8988T (cell line): ENCODE data around the gene NPAS3.

Experiments
- DNase-seq: peaks from one replicate; pipeline ENCODE4 v3.0.0; 2011

The NPAS3 gene

DNA sequence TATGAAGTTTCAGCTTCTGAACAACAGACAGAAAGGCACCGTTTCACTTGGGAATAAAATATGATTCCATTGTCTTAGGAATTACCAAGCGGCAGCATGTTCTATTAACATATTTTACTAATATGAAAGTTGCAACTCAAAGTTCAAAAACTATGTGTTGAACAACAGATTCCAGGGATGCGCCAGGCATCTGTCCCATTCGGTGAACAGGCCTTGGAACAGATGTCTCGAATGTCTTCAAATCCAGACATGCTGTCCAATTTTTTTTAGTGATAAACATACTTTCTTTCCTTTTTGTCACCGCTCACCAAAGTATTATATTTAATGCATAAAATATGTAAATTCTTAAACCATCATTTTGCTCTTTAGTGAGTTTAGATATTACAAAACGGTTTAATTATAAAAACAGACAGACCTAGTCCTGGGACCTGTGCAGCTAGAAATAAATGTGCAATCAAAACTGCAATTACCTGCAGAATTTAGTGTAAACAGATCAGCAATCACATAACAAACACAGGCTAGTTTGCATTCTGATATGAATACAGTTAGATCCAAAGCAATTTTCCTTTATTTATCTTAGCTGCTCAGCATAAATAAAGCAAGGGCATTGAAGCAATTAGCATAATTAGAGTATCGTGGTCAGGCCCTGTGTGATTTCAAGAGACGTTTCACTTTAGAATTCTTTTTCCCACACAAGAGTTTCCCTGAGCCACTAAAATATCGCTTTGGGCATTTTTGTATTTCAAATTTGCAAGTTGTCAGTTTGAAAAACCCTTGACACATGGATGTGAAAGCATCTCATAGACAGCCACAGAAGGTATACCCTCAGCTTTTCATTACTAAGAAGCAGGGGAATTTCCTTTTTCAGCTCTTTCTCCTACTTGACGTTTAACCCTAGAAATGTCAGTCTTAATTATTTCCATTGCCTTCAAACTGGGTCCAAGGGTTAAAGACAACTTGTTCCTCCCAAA is 591.4 kb downstream of the NPAS3 start:
- no peak for DNase-seq

DNA sequence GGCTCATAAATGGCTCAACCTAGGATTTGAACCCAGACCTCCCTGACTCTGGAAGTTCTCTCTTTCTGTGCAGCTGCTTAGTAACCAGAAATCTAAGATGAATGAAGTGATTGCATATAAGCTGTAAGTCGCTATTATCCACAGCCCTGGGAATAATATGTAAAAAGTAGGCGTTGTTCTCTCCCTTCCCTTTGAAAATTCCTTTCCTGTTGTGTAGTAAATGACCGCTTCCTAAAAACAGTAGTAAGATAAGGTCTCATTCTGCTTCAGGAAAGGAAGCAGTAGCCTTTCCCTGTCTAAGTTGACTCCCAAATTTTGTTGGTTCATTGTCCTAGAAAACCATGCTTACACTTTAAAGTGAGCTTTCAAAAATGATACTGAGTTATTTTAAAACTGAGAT is 593.9 kb downstream of the NPAS3 start:
- no peak for DNase-seq

DNA sequence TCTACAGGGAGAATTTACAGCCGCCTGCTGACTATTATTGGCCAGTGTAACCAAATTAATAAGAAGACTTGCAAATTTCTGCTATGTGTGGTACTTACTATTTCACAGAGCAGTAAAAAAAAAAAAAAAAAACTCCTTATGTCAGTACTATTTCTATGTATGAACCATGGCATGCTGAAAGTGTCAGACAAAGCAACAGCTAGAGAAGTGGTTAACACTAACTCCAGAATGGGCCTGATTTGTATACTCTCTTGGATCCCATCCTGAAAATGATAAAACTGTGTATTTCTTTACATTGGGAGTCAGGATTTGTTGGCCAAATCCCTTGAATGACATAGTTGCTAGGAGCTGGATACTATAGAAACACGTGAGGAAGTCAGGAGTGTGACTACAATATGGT is 595.4 kb downstream of the NPAS3 start:
- no peak for DNase-seq

DNA sequence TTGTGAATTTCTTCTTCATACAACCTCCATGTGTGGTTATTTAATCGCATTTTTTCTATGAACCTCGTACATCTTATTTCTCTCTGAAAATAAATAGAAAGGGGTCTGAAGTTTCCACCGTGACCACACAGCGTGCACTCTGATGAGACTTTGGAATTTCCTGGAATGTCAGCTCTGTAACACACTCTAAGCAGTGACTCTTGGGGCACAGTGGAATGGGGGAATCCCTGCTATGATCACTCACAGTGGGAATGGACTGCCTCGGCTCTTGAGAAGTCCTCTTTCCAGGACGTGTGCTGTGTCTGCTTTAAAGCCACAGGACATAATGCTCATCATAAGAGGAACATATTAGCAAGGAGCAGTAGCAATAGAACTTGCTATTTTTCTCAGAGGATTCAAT is 596.0 kb downstream of the NPAS3 start:
- no peak for DNase-seq

DNA sequence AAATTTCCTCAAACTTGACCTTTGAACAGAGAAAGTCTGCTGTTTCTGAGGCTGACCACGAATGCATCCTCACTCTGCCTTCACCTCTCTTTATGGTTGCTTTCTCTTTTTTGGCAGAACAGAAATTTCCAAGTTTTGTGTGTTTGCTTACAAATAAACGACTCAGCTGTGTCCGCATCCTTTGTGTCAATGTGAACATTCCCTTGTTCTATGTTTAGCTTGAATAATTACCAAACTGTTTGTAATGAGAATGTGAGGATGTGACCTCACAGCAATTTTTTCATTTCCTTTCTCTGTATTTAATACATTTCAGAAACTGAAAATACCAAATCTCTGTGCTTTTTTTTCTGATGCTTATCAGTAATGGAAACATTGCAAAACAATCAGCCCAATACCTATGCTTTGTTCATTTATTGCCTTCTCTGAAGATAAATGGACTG is 601.3 kb downstream of the NPAS3 start:
- DNase-seq, result no peak

DNA sequence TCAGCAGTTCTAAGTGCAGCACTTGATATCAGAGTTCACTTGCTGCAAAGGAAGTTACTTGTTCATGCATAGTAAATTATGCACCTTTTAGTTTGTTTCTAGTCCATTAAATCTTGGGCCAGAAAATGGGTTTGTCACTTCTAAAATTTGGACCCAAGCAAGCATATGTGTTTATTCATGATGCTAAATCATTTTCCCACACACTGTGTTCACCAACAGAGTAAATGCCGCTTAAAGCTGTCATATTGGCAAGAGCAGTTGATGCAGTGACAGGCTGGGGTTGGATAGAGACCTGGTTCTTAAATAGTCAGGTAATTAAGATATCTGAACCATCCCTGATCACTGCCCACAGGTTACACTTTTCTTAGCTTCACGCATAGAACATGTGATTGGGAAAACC is 602.5 kb downstream of the NPAS3 start:
- no peak for DNase-seq

DNA sequence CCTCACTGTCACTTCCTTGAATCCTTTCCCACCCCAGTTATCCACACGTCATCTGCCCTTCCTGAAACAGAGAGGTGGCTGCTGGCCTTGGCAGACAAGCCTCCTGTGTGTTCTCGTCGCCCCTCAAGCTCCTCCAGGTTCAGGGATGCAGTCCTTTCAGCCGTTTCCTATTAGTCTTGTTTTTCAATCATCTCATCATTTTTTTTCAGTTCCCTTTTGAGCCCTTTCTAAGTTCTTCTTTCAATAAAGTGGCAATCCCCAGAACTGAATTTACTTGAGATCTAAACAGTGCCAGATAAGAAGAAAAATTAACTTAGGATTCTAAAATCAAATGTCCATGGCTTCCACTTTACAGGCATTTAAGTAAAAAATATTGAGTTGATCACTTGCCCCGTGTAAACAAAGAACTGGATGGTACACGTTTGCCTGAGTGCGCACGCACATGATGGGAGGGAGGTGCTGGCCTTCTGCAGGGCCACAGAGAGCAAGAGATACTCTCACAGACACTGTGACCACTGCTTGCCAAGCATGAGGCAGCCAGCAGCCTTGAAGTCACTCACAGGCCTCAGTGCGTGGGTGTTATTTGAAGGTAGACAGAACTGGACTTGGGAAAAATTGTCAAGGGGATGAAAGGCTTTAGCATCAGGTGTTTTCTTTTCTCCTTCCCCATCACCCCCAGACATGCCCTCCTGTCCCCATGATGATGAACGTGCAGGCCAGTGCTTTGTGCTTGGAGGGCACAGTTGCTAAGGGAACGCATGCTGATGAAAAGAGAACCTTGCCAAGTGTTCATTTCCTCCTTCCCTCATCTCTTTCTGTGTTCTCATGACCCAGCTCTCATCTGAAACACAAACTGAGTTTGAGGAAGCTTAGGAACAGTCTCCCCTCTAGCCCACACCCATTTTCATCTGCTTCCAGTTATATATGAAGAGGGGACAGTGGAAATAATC is 603.9 kb downstream of the NPAS3 start:
- no peak for DNase-seq

DNA sequence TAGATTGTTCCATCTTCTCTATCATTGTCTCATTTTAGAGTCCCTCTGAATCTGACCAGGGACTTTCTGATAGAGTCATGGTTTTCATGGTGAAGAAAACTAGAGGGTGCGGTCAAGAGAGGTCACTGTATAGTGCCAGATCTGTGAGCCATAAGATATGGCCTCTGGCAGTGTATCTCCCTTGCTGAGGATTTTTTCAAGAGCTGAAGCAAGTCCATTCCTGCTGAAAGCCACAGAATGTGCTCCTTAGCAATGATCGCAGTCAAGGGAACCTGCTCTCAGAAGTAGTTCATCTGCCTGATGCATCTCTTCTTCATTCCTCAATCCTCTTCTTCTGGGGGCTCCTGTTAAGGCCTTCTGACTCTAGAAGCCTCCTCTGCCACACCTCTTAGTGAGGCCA is 607.0 kb downstream of the NPAS3 start:
- no peak for DNase-seq

DNA sequence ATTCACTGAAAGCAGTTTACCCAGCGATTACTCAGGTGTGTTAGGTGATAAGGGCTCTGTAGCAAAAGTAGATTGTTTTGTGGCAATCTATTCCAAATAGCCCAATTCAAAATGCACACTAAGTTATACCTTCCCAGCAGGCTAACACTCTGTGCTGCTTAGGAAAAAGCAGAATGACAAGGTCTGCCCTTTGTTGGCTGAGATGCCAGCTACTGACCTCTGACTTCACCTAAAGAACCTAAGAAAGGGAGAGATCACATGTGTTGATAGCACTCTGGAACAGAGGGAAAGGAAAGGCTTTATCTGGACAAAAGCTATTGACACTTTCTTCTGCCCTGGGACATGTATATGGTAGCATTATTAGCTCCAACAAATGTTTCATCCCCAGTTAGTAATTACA is 609.9 kb downstream of the NPAS3 start:
- DNase-seq, result no peak

DNA sequence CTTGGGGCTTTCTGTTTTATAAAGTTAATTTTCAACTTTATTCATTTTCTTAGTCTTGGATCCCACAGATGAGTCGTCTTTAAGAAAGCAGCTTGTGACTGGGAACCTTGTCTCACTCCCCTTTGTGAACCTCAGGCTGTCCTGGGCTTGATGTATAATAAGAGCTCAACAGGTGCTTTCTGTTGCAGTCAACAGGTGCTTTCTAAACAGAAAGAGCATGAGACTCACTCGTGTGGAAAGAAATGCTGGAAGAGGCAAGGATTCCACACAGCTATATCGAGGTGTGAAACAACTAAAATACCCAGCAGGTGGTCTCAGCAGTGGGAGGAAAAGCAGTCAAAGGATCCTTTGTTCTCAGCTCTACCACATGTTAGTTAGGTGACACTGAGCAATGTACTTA is 613.3 kb downstream of the NPAS3 start:
- DNase-seq, result no peak

DNA sequence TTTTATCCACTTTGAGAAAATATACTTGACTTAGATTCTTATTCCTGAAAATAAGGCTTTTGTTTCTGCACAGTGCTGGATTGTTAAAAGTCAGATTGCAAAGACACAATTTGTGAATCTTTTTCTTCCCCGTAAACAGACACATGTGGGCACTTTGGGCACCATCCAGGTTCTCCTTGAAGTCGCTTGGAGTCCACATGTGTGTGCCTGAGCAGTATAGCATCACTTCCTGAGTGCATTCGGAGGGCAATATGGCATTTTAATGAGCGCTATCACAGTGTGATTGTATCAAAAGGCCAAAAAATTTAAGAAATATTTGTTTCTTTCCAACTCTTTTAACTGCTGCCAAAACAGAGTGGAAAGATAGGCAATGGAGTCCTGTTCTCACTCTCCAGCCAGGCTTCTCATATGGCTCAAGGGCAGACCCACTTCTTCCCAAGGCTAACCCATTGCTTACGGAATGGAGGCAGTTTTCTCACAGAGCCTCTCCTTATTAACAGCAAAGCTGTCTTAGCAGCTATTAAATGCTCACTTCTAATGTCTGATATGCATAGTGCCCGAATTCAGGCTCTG is 615.1 kb downstream of the NPAS3 start:
- DNase-seq, result no peak

DNA sequence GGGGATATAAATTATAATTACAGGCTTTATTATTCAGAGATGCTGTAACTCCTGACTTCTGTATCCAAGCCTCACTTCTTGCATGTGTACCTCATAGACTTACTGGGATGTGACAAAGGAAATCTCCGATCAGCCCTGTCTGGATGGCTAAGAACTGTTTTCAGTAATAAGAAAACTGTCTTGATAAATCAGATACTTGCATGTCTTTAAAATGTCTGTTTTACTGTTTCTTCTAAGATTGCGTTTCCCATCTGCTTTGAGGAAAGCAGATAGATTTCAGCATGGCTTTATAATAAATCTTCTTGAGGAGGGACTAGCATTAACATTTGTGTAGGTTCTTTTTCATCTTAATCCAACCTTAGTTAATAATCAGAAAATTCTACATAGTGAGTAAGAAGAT is 616.3 kb downstream of the NPAS3 start:
- no peak for DNase-seq

DNA sequence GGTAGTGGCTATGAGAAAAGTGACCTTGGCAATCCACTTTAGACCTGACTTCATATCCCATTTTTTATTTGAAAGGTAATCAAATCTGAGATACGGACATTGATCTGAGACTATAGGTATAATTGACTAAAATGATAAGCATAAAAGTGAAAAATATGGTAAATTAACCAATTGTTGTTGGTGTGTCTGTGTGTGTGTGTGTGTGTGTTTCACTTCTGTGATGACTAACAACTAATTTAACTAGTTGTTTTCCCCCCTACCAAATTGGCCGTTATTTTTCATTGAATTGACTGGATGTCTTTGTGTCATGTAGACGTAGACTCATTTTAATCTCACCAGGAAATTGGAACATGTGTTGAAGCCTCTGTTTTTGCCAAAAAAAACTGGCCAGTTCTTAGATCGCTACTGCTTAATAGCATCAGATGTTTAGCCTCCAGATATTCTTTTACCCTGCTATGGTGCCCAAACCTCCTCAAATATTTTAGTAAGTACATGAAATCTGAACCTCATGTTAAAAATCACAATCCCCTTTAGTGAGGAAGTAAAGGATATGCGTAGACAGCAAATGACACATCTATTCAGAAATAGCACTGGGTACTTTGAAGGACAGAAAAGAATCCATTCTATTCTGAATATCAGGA is 617.2 kb downstream of the NPAS3 start:
- DNase-seq, result no peak

DNA sequence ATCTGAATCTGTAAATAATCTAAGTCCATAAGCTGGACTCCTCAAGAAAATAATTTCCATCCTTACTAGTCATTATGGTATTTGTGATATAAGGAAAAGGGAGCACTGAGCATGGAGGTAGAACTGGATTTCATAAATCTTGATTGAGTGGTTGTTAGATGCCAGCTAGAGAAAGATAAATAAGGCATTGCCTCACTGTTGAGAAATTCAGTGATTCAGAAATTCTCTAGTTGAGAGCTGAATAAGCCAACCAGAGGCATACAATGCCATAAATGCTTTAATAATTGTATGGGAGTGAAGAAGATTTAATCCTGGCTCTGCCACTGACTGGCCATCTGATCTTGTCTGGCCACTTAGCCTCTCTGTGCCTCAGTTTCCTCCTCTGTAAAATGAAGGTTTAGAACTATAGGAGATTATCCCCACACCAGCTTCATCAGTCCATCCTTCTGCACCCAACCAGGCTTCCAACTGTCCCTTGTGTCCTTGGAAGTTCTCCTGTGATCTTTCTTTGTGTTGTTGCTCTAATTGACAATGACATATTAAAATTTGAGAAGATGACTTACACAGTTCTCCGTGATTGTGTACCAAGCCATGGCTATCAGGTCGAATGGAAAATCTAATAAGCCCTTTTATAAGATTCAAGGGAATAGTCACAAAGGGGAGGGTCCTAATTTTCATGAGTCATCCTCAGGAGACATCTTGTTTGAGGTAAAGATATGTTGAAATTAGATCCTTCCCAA is 617.9 kb downstream of the NPAS3 start:
- DNase-seq, result no peak

DNA sequence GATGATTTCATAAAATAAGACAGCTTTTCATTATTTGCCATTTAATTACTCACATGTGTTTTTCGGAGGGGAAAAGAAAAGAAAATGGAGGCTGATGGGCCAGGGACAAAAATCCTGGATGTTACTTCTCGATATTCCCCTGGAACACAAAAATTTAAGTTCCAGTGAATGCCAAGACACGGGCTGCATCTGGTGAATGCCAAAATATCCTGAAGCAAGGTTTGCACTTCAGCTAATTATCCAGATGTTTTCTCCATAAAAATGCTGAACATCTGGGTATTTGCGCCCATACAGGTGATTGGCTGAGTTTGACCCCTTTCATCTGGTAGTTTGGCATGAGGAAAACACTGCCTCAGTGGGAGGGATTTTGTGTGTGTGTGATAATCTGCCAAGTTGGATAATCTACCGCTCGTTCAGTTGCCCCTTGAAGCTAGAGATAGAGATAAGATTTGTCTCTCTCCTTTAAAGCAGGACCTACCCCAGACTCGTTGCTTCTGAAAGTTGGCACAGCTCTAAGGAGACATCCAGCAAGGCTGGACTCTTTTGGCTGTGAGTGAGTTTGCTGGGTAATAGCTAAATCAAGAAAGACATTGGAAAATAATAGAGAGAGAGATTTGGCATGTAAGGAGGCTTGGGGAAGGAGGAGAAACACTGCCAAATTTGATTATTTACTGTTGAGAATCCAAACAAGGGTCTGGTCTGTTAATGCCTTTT is 622.2 kb downstream of the NPAS3 start:
- DNase-seq, result no peak

DNA sequence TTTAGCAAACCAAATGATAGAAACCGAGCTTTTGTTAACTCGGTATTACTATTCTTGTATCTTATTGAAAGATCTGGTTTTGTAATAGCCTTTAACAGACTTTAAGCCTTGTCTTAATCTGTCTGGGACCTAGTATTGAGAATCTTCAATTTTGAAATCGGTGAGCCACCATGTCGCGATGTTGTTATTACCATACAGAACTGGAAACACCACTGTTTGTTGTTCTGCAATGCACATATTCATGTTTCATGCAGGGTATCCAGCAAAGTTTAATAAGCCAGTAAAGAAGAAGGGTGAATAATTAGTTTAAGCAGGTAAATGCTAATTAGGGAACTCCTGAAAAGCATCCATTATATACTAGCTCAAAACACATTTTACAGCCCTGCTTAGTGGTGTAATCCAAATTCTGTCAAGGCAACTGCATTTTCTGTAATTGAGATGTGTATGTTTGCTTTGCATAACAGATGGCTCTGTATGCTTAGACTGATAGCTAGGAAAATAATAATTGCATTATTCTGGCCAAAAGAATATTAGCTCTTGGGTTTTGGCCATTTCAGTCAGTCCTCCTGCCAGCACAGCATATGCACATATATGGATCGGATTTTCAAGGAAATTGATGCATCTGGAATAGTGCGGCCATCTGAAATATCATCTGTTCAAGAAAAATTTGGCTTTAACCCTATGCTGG is 623.0 kb downstream of the NPAS3 start:
- DNase-seq, result no peak

DNA sequence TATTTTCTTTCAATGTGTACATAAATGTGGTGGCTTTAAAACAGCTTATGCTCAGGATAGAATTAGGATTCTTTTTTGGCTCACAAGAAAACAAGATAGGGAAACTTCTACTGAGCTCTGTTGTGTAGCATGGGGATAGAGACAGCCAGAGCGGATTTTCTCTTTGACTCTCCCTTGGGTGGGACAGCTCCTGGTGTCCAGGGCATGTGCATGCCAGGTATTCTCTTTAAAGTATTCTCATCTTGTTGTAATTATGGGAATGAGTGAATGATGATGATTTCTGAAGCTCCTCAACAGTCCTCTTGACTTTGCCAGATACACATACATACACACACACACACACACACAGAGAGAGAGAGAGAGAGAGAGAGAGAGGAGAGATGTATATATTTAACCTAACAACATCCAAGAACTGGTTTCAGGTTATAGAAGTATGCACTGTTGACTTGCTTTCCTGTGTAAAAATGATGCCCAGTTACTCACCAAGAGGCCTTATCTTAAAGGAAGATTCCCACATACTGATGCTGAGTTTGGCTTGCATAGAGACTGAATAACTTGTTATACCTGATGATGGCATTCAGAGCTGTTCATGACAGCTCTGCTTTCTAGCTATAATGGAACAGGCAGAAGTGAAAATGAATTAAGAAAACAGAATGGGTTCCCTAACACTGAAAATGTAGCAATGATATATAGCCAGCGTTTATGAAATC is 624.7 kb downstream of the NPAS3 start:
- DNase-seq, result no peak

DNA sequence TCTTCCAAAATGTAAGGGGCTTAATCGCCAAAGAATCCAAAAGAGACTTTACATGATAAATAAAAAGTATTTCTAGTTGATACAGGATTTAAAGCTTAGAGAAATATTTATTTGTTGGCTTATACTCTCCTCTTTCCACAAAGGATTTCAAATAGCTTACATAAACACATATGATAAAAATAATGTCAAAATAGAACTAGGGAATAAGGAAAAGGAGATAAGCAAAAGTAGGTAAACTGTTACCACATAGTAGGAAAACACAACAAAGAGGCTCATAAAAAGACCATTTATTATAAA is 625.2 kb downstream of the NPAS3 start:
- DNase-seq, result no peak

DNA sequence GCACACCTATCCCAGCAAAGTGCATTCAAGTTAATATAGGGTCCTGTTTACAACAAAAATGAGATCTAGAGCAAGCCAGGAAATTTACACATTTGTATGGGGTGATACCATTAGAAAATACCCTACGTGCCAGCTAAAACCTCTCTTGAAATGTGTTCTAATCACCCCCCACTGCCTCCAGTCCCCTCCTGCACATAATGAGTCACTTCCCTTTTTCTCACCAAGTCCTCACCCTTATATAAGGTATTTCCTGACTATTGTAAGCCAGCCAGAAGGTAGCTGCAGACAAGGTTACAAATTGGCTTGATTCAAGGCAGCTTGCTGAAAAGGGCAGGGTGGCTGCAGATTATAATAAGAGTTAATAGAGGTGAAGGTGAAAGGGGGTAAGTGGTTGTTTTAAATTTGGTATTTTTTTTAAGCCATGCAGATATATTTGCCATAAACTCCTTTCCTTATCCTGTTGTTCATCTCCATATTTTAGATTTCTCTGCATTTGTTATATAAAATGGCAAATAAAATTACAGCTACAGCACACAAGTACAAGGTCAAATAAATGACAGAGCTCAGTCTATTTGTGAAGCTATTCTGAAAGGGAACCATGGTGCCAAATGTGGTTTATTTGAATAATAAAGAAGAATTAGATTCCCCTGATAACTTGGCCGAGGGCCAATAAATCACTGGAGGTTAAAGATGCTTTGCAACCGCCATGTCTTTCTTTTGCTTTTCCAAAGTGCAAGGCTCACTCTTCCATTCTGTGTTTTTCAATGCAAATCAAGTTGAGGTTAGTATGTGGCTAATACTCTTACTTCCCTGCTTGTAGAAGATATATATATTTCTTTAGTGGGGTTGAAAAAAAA is 626.3 kb downstream of the NPAS3 start:
- DNase-seq, result no peak
